Fibroblast of pulmonary artery (primary cell): Measurements from ENCODE around the gene EPG5.
A peak's percentile ranks its signal among the peaks of the same experiment; 100 is the strongest.
"Not testable (repeated sequence)": the region's sequence is repeated elsewhere in the genome, so short reads cannot be mapped to it uniquely, and the experiment has no call there.

ENCODE experiments used
- DNase-seq: peaks from one replicate; pipeline ENCODE4 v3.0.0-alpha.2; 2010; ENCODE audit warnings: low read depth
- H3K4me3 ChIP-seq: replicated peaks from 2 replicates; pipeline ENCODE4 v1.5.1; 2011; ENCODE audit warnings: low read depth, mild to moderate bottlenecking, control low read depth, low read length, moderate library complexity
- CTCF ChIP-seq: IDR thresholded peaks from 2 replicates; pipeline ENCODE4 v1.5.1; 2011; ENCODE audit warnings: mild to moderate bottlenecking, control low read depth, low read length, inconsistent platforms; ENCODE audit errors: missing control alignments

Gene EPG5

DNA sequence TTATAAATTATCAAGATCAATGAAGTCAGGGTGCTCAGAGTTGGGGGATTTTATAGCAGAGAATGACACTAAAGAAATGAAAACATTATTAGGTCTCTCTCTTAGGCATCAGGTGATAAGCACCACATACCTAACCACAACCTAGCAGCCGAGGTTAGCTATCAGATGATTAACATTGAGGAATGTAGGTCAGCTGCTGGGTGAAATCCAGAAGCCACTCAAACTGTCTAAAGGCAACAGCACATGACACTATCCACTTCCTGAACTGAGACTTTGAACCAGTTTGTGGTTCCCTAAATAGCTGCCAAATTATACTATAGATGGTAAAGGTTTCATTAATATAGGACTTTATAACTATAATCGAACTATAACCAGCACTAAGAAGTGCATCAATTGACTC, 4.7 kb downstream of the EPG5 start:
- TF ChIP-seq CTCF = no peak
- H3K4me3 ChIP-seq = no peak overlapping the region
- peak; percentile 68 for DNase-seq

GRCh38 chr18:45959484-45959883, 7.6 kb downstream of the EPG5 start:
- H3K4me3 ChIP-seq, DNase-seq: not testable (repeated sequence)

GRCh38 chr18:45958730-45959129, 8.4 kb downstream of the EPG5 start:
- no peak for TF ChIP-seq CTCF
- DNase-seq = no peak
- H3K4me3 ChIP-seq = no peak overlapping the region

- DNase-seq = no peak
- H3K4me3 ChIP-seq = no peak overlapping the region
- TF ChIP-seq CTCF = no peak
Measured at GRCh38 chr18:45958027-45958426, 9.1 kb downstream of the EPG5 start.

DNA sequence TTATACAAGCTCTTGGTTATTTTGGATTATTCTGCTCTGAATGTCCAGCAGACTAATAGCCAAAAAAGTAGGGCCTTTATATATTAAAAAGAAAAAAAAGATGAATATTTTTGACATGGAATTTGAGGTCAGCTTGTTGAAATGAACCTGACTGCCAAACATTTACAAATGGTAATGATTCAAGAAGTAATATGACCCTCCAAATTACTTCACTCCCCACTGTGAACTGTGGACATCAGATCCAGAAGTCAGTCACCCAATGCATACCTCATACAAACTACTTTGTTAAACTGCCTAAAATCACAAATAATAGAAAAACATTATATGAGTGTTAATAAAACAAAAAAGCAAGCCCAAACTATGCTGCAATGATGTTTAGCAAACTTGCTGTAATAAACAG, 10.0 kb downstream of the EPG5 start:
- TF ChIP-seq CTCF = no peak
- DNase-seq = peak; percentile 38
- H3K4me3 ChIP-seq = no peak overlapping the region

- no peak overlapping the region for H3K4me3 ChIP-seq
- peak; percentile 82 for DNase-seq
- no peak for TF ChIP-seq CTCF
Measured at GRCh38 chr18:45954070-45954934, 12.8 kb downstream of the EPG5 start.

DNA sequence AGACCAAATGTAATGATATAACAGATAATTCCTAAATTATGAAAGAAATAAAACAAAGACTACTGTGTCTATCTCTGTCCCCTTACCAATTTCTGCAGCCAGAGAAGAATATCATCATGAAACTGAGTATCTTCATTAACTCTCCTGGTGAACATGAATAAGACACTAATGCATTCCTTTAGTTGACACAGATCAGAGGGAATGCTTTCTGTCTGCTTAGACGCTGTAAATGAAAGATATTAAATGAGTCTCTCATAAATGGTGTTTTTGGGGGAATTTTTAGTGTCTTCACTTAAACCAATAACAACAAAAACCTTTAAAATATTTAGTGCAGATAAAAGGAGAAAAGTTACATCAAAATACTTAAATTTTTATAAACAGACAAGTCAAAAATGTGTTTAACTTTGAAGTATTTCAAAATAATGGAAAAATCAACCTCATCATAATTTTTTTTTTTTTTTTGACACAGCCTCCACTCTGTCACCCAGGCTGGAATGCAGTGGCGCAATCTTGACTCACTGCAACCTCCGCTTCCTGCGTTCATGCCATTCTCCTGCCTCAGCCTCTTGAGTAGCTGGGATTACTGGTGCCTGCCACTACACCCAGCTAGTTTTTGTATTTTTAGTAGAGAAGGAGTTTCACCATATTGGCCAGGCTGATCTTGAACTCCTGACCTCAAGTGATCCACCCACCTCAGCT, 16.0 kb downstream of the EPG5 start:
- H3K4me3 ChIP-seq = no peak overlapping the region
- no peak for TF ChIP-seq CTCF
- DNase-seq = peak; percentile 92
